T-helper 1 cell treated with Interleukin-12 subunit alpha and Interleukin-12 subunit beta and Interleukin-4 antibody, amounts not matched to agents 30 μg/mL and 1 μg/mL, for 36 hours (primary cell): ENCODE results near the gene NDUFA13.

ENCODE experiments used
- H3K27ac Mint-ChIP-seq: one replicate; pipeline ENCODE4 v1.8.0; 2021; ENCODE audit warnings: mild to moderate bottlenecking, mixed read lengths
- H3K27me3 Mint-ChIP-seq: one replicate; pipeline ENCODE4 v1.8.0; 2021; ENCODE audit warnings: low read depth, mixed read lengths
- H3K36me3 Mint-ChIP-seq: one replicate; pipeline ENCODE4 v1.8.0; 2021; ENCODE audit warnings: low read depth, mixed read lengths
- H3K4me1 Mint-ChIP-seq: one replicate; pipeline ENCODE4 v1.8.0; 2021; ENCODE audit warnings: low read depth, mixed read lengths
- H3K4me3 Mint-ChIP-seq: one replicate; pipeline ENCODE4 v1.8.0; 2021; ENCODE audit warnings: mild to moderate bottlenecking, moderate library complexity, mixed read lengths
- H3K9me3 Mint-ChIP-seq: one replicate; pipeline ENCODE4 v1.8.0; 2021; ENCODE audit warnings: mixed read lengths

The NDUFA13 gene

GRCh38 chr19:19551853-19552192, 35.8 kb downstream of the NDUFA13 start:
- Mint-ChIP-seq H3K4me3 (no peak overlapping the region), H3K9me3 (no peaks in the 10 kb centered on the region), H3K27me3 (no peaks in the 10 kb centered on the region), H3K27ac (no peak overlapping the region), H3K36me3 (no peaks in the 10 kb centered on the region), H3K4me1 (peaks cover 3% of the 10 kb centered on the region)

GRCh38 chr19:19552798-19553197, 36.8 kb downstream of the NDUFA13 start:
- no peaks in the 10 kb centered on the region for H3K27me3 Mint-ChIP-seq
- no peaks in the 10 kb centered on the region for H3K36me3 Mint-ChIP-seq
- no peak overlapping the region for H3K4me3 Mint-ChIP-seq
- no peaks in the 10 kb centered on the region for H3K9me3 Mint-ChIP-seq
- peaks cover 3% of the 10 kb centered on the region for H3K4me1 Mint-ChIP-seq
- no peak overlapping the region for H3K27ac Mint-ChIP-seq

- Mint-ChIP-seq H3K27me3 (no peaks in the 10 kb centered on the region), H3K36me3 (peaks cover 3% of the 10 kb centered on the region), H3K9me3 (no peaks in the 10 kb centered on the region), H3K27ac (no peak overlapping the region), H3K4me1 (peaks cover 3% of the 10 kb centered on the region), H3K4me3 (no peak overlapping the region)
These were observed 37.6 kb downstream of the NDUFA13 start for GRCh38 chr19:19553670-19554069.

GRCh38 chr19:19554074-19555023, 38.3 kb downstream of the NDUFA13 start:
- Mint-ChIP-seq H3K27ac (no peak overlapping the region), H3K27me3 (no peaks in the 10 kb centered on the region), H3K4me1 (peaks cover 7% of the 10 kb centered on the region), H3K9me3 (no peaks in the 10 kb centered on the region), H3K4me3 (no peak overlapping the region), H3K36me3 (peaks cover 8% of the 10 kb centered on the region)

- H3K27ac Mint-ChIP-seq = no peak overlapping the region
These were observed 42.0 kb downstream of the NDUFA13 start for GRCh38 chr19:19558055-19558454.

GRCh38 chr19:19558636-19559035, 42.6 kb downstream of the NDUFA13 start:
- Mint-ChIP-seq H3K27me3 (no peaks in the 10 kb centered on the region), H3K36me3 (peaks cover 29% of the 10 kb centered on the region), H3K9me3 (no peaks in the 10 kb centered on the region), H3K27ac (peak overlapping the region; percentile 7), H3K4me1 (peaks cover 9% of the 10 kb centered on the region), H3K4me3 (no peak overlapping the region)

More at GRCh38 chr19:19558055-19558454, 42.0 kb downstream of the NDUFA13 start:
- H3K36me3 Mint-ChIP-seq = peaks cover 28% of the 10 kb centered on the region
- peaks cover 8% of the 10 kb centered on the region for H3K4me1 Mint-ChIP-seq
- H3K4me3 Mint-ChIP-seq = no peak overlapping the region
- no peaks in the 10 kb centered on the region for H3K9me3 Mint-ChIP-seq
- no peaks in the 10 kb centered on the region for H3K27me3 Mint-ChIP-seq

- H3K27ac Mint-ChIP-seq = peak overlapping the region; percentile 70
- peaks cover 7% of the 10 kb centered on the region for H3K4me1 Mint-ChIP-seq
- H3K9me3 Mint-ChIP-seq = no peaks in the 10 kb centered on the region
- H3K36me3 Mint-ChIP-seq = peaks cover 38% of the 10 kb centered on the region
- no peaks in the 10 kb centered on the region for H3K27me3 Mint-ChIP-seq
- no peak overlapping the region for H3K4me3 Mint-ChIP-seq
These were observed 43.9 kb downstream of the NDUFA13 start for GRCh38 chr19:19559931-19560330.

GRCh38 chr19:19561946-19562664, 46.1 kb downstream of the NDUFA13 start:
- Mint-ChIP-seq H3K27me3 (no peaks in the 10 kb centered on the region), H3K4me1 (peaks cover 7% of the 10 kb centered on the region), H3K27ac (no peak overlapping the region), H3K9me3 (no peaks in the 10 kb centered on the region), H3K36me3 (peaks cover 47% of the 10 kb centered on the region), H3K4me3 (no peak overlapping the region)

- H3K4me3 Mint-ChIP-seq = no peak overlapping the region
These were observed 46.8 kb downstream of the NDUFA13 start for GRCh38 chr19:19562665-19563347.

GRCh38 chr19:19563348-19563848, 47.4 kb downstream of the NDUFA13 start:
- Mint-ChIP-seq H3K4me1 (peaks cover 7% of the 10 kb centered on the region), H3K9me3 (no peaks in the 10 kb centered on the region), H3K4me3 (no peak overlapping the region), H3K27ac (no peak overlapping the region), H3K27me3 (no peaks in the 10 kb centered on the region), H3K36me3 (peaks cover 52% of the 10 kb centered on the region)

More at GRCh38 chr19:19562665-19563347, 46.8 kb downstream of the NDUFA13 start:
- H3K9me3 Mint-ChIP-seq = no peaks in the 10 kb centered on the region
- H3K27ac Mint-ChIP-seq = peak overlapping the region; percentile 73
- H3K36me3 Mint-ChIP-seq = peaks cover 51% of the 10 kb centered on the region
- peaks cover 7% of the 10 kb centered on the region for H3K4me1 Mint-ChIP-seq
- no peaks in the 10 kb centered on the region for H3K27me3 Mint-ChIP-seq

GRCh38 chr19:19566306-19566705, 50.3 kb downstream of the NDUFA13 start:
- Mint-ChIP-seq H3K27me3 (no peaks in the 10 kb centered on the region), H3K36me3 (peaks cover 62% of the 10 kb centered on the region), H3K4me1 (peaks cover 4% of the 10 kb centered on the region), H3K27ac (no peak overlapping the region), H3K9me3 (no peaks in the 10 kb centered on the region), H3K4me3 (no peak overlapping the region)

- Mint-ChIP-seq H3K36me3 (peaks cover 52% of the 10 kb centered on the region), H3K4me1 (peaks cover 4% of the 10 kb centered on the region), H3K27ac (no peak overlapping the region), H3K27me3 (no peaks in the 10 kb centered on the region), H3K9me3 (no peaks in the 10 kb centered on the region), H3K4me3 (no peak overlapping the region)
These were observed 51.4 kb downstream of the NDUFA13 start for GRCh38 chr19:19567391-19567790.

GRCh38 chr19:19568802-19569756, 53.1 kb downstream of the NDUFA13 start:
- Mint-ChIP-seq H3K4me1 (peaks cover 2% of the 10 kb centered on the region), H3K9me3 (no peaks in the 10 kb centered on the region), H3K4me3 (no peak overlapping the region), H3K27me3 (no peaks in the 10 kb centered on the region), H3K36me3 (peaks cover 51% of the 10 kb centered on the region), H3K27ac (no peak overlapping the region)
